WTC11 (cell line): ENCODE data around the gene LINC00305. TPM values are rescaled to one million over a fixed set of nuclear protein-coding genes. Genes with fewer than 3 reads are reported as not detected.

Source experiments
- ATAC-seq: fragments of 200-7000 bp; cut with Tn5 transposase; 2 replicates; pipeline ENCODE4 v1.10.0; 2021; ENCODE audit warnings: mild to moderate bottlenecking, moderate library complexity
- CTCF ChIA-PET: fragments of 300-600 bp; sonication (Branson Sonifier 250); formaldehyde crosslinking; loops from one replicate; lab custom pipeline; 2021; ENCODE audit warnings: antibody characterized with exemption; lab: Charles Lee
- POLR2A ChIA-PET: fragments of 350-600 bp; sonication (Branson Sonifier 250); formaldehyde crosslinking; loops from one replicate; lab custom pipeline; 2021; ENCODE audit warnings: antibody characterized with exemption; lab: Charles Lee
- DNase-seq: peaks from one replicate; pipeline ENCODE4 v3.0.0; 2021; ENCODE audit warnings: low spot score
- H3K27ac Mint-ChIP-seq: 2 replicates; pipeline ENCODE4 v1.8.0; 2021; ENCODE audit warnings: mixed read lengths
- H3K27me3 Mint-ChIP-seq: 2 replicates; pipeline ENCODE4 v1.8.0; 2021; ENCODE audit warnings: low read depth, mild to moderate bottlenecking, moderate library complexity, mixed read lengths
- H3K36me3 Mint-ChIP-seq: 2 replicates; pipeline ENCODE4 v1.8.0; 2021; ENCODE audit warnings: mixed read lengths
- H3K4me1 Mint-ChIP-seq: 2 replicates; pipeline ENCODE4 v1.8.0; 2022; ENCODE audit warnings: mixed read lengths
- H3K4me3 Mint-ChIP-seq: 2 replicates; pipeline ENCODE4 v1.8.0; 2021; ENCODE audit warnings: mild to moderate bottlenecking, moderate library complexity, mixed read lengths
- H3K9me3 Mint-ChIP-seq: 2 replicates; pipeline ENCODE4 v1.8.0; 2021; ENCODE audit warnings: mixed read lengths
- CTCF ChIP-seq: fragments of 200-600 bp; IDR thresholded peaks from 2 replicates; pipeline ENCODE4 v1.8.0; 2022; ENCODE audit warnings: antibody characterized with exemption
- E2F4 ChIP-seq: sonication (generic); formaldehyde crosslinking; IDR thresholded peaks from 2 replicates; pipeline ENCODE4 v1.8.1; 2022; ENCODE audit warnings: low read depth, mild to moderate bottlenecking, moderate library complexity, missing genetic modification reagents, borderline replicate concordance
- ELF4 ChIP-seq: sonication (generic); formaldehyde crosslinking; IDR thresholded peaks from 2 replicates; pipeline ENCODE4 v1.8.1; 2022; ENCODE audit warnings: low read depth, mild to moderate bottlenecking, moderate library complexity, missing genetic modification reagents
- GRHL2 ChIP-seq: fragments of 250-450 bp; sonication (Bioruptor Pico); IDR thresholded peaks from 2 replicates; pipeline ENCODE4 v1.8.0; 2022; ENCODE audit warnings: mild to moderate bottlenecking, moderate library complexity; ENCODE audit not compliant: insufficient replicate concordance, severe bottlenecking
- HMGXB4 ChIP-seq: sonication (generic); formaldehyde crosslinking; IDR thresholded peaks from 2 replicates; pipeline ENCODE4 v1.8.1; 2023; ENCODE audit warnings: mild to moderate bottlenecking, moderate library complexity, missing genetic modification reagents
- JAZF1 ChIP-seq: fragments of 250-450 bp; sonication (Bioruptor Pico); IDR thresholded peaks from 2 replicates; pipeline ENCODE4 v1.9.0; 2021; ENCODE audit warnings: moderate library complexity, mild to moderate bottlenecking, inconsistent platforms
- JUN ChIP-seq: sonication (generic); formaldehyde crosslinking; IDR thresholded peaks from 2 replicates; pipeline ENCODE4 v1.8.0; 2023; ENCODE audit warnings: mild to moderate bottlenecking, missing genetic modification reagents
- MAX ChIP-seq: sonication (generic); formaldehyde crosslinking; IDR thresholded peaks from 2 replicates; pipeline ENCODE4 v1.8.0; 2022; ENCODE audit warnings: mild to moderate bottlenecking, missing genetic modification reagents
- RORB ChIP-seq: fragments of 250-450 bp; sonication (Bioruptor Pico); IDR thresholded peaks from 2 replicates; pipeline ENCODE4 v1.9.0; 2021; ENCODE audit warnings: mild to moderate bottlenecking
- ZNF219 ChIP-seq: sonication (generic); formaldehyde crosslinking; IDR thresholded peaks from 2 replicates; pipeline ENCODE4 v1.8.0; 2023; ENCODE audit warnings: missing genetic modification reagents, mild to moderate bottlenecking, borderline replicate concordance
- ZNF232 ChIP-seq: sonication (generic); formaldehyde crosslinking; IDR thresholded peaks from 2 replicates; pipeline ENCODE4 v1.8.0; 2022; ENCODE audit warnings: mild to moderate bottlenecking, missing genetic modification reagents
- ZNF512 ChIP-seq: sonication (generic); formaldehyde crosslinking; IDR thresholded peaks from 2 replicates; pipeline ENCODE4 v1.8.1; 2022; ENCODE audit warnings: missing genetic modification reagents, borderline replicate concordance
- ZNF532 ChIP-seq: fragments of 250-450 bp; sonication (Bioruptor Pico); IDR thresholded peaks from 2 replicates; pipeline ENCODE4 v1.9.0; 2021; ENCODE audit warnings: mild to moderate bottlenecking, borderline replicate concordance
- total RNA-seq: library from RNA; stranded (reverse); gene quantifications from 3 replicates; pipeline ENCODE4 v1.2.3, GENCODE V29; 2021

Gene LINC00305
- total RNA-seq, 1 experiment from 2014 or later, result not detected

- TF ChIP-seq MAX (CRISPR knock-in tag) (no peak), ZNF532 (CRISPR knock-in tag) (no peak), GRHL2 (CRISPR knock-in tag) (no peak), ZNF512 (CRISPR knock-in tag) (no peak), E2F4 (no peak)
These were observed 106.0 kb downstream of the LINC00305 start (continued) for GRCh38 chr18:64042728-64043358.

DNA sequence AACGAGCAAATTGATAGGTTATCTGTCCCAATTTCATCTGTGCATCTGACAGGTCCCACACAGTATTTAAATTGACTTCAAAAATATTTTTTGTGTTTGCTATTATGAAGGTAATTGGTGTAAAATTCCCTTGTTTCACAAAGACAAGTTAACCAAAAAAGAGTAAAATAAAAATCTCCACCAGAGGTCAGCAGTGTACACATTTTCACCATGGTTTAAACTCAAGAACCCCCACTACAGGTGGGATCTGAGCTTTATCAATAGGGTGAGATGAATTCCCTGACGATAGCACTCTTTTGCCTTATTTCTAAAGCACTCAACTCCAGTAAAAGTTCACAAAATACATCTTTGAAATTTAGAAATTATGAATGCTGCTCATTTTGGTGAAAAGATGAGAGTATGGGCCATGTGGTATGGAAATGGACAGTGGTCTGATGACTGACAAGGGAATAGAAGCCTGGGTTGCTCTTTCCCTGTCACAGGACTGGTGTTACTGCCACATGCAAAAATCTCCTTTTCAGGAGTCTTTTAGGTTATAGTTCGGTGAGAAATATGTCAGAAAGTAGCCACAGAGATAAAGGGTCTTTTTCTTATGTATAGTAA lies 111.0 kb downstream of the LINC00305 start:
- H3K9me3 Mint-ChIP-seq, result peaks cover 27% of the 10 kb centered on the region
- no peak for DNase-seq
- no peak overlapping the region for H3K4me3 Mint-ChIP-seq
- peaks cover 5% of the 10 kb centered on the region for H3K27me3 Mint-ChIP-seq
- no peaks in the 10 kb centered on the region for H3K4me1 Mint-ChIP-seq
- TF ChIP-seq JUN (no peak), CTCF (peak; percentile 41)
- POLR2A ChIA-PET, result interaction anchor here (1.3 kb wide), 1 partner anchor 57 kb away, joined by 3 read pairs; no protein-coding TSS in a partner anchor
- H3K36me3 Mint-ChIP-seq, result peaks cover 18% of the 10 kb centered on the region
- no peak overlapping the region for H3K27ac Mint-ChIP-seq
- CTCF ChIA-PET, result interaction anchor here (0.6 to 1.9 kb wide), 12 partner anchors 13 to 373 kb away, joined by 3 to 15 read pairs (median 6); no protein-coding TSS in a partner anchor
- peak; percentile 77 for ATAC-seq

DNA sequence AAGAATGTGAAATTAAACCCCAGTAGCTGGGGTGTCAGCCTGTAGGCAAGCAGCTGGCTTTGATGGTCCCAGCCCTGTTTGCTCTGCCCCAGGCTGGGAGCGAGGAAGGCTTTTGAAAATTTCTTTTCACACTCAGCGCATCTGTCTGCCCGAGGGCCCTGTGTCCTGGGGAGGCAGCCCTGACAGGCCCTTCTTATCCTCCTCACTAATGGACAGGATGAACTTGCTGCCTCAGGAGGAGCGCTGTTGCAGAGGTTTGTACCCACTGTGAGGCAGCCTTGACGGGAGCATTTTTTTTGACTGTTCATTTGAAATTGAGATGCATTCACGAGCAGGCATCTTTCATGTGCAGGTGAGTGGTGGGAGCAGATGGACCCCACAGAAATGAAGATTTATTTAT lies 116.6 kb downstream of the LINC00305 start:
- Mint-ChIP-seq H3K27ac (no peak overlapping the region), H3K4me3 (no peak overlapping the region), H3K9me3 (no peaks in the 10 kb centered on the region)
- DNase-seq, result no peak
- TF ChIP-seq ZNF219 (CRISPR knock-in tag), result no peak
- TF ChIP-seq RORB (CRISPR knock-in tag), result no peak
- TF ChIP-seq JAZF1, result no peak
- no peak for TF ChIP-seq ELF4 (CRISPR knock-in tag)
- no peak for TF ChIP-seq ZNF232 (CRISPR knock-in tag)
- TF ChIP-seq MAX (CRISPR knock-in tag), result no peak
- TF ChIP-seq HMGXB4 (CRISPR knock-in tag), result no peak
- TF ChIP-seq, all 79 proteins: peak for 0
- Mint-ChIP-seq H3K36me3 (no peaks in the 10 kb centered on the region), H3K4me1 (peaks cover 16% of the 10 kb centered on the region), H3K27me3 (no peaks in the 10 kb centered on the region; the same call in 1 of the 2 replicates)
- peak; percentile 75 for ATAC-seq
- ChIA-PET POLR2A (no interaction called here), CTCF (no interaction called here)
